Vagina (tissue), 2 donors: ENCODE results near the gene PLSCR3. TPM values are rescaled to one million over a fixed set of nuclear protein-coding genes. Genes with fewer than 3 reads are reported as not detected.

ENCODE experiments used
- DNase-seq, 2 donors: peaks; one replicate each; pipeline ENCODE4 v3.0.0-alpha.2; 2017; ENCODE audit errors: extremely low spot score in 2 of 2
- H3K27ac ChIP-seq: fragments of 200-600 bp; sonication (generic); one replicate; pipeline ENCODE4 v1.5.1; 2019
- H3K27me3 ChIP-seq: fragments of 200-600 bp; sonication (generic); one replicate; pipeline ENCODE4 v1.5.1; 2019
- H3K36me3 ChIP-seq, 2 donors: fragments of 200-600 bp; sonication (generic); one replicate each; pipeline ENCODE4 v1.5.1; 2017 to 2019
- H3K4me1 ChIP-seq: fragments of 200-600 bp; sonication (generic); one replicate; pipeline ENCODE4 v1.5.1; 2019
- H3K4me3 ChIP-seq, 2 donors: fragments of 200-600 bp; sonication (generic); 1 replicate in 1 of 2; 2 replicates in 1 of 2; pipeline ENCODE4 v1.5.1; 2016 to 2019
- H3K9me3 ChIP-seq: fragments of 200-600 bp; sonication (generic); one replicate; pipeline ENCODE4 v1.5.1; 2019
- CTCF ChIP-seq, 3 experiments: fragments of 450-650 bp in 2 of 3; fragments of 200-600 bp in 1 of 3; sonication (generic) in 1 of 3; IDR thresholded peaks; one replicate each; pipeline ENCODE4 v1.5.1; 2017 to 2019; ENCODE audit warnings: antibody characterized with exemption in 3 of 3, mild to moderate bottlenecking in 2 of 3, moderate library complexity in 2 of 3
- POLR2A ChIP-seq, 2 donors: fragments of 450-650 bp; IDR thresholded peaks; one replicate each; pipeline ENCODE4 v1.6.1; 2017; ENCODE audit warnings: antibody characterized with exemption in 2 of 2, mild to moderate bottlenecking in 2 of 2, moderate library complexity in 2 of 2
- POLR2AphosphoS5 ChIP-seq, 2 donors: sonication (generic); formaldehyde crosslinking; IDR thresholded peaks; one replicate each; pipeline ENCODE4 v1.9.0; 2017; ENCODE audit warnings: antibody characterized with exemption in 2 of 2, mild to moderate bottlenecking in 2 of 2, low read depth in 1 of 2; ENCODE audit not compliant: insufficient read depth in 1 of 2
- intact Hi-C: fragments of 100-400 bp; cut with DNase I; formaldehyde crosslinking; loops from one replicate; pipeline ENCODE4 v1.15.1; 2023
- total RNA-seq: library from RNA; depleted of rRNA; stranded (reverse); fragments of >200 nt; gene quantifications from one replicate; pipeline ENCODE4 v1.2.3, GENCODE V29; 2016

Gene PLSCR3
- total RNA-seq, result 37.1 TPM

GRCh38 chr17:7394452-7395191 is at the start of gene PLSCR3:
TSS of gene PLSCR3 (minus strand) at chr17:7394525. CDS start at chr17:7394110, 415 bp downstream.
- Histone ChIP-seq H3K4me1 (peaks cover 23% of the 10 kb centered on the region), H3K4me3 (peak within 1 kb of the TSS; percentile 60 to 94), H3K27ac (peak within 1 kb of the TSS; percentile 86), H3K27me3 (no peaks in the 10 kb centered on the region), H3K9me3 (no peaks in the 10 kb centered on the region), H3K36me3 (peaks cover 0 to 7% of the 10 kb centered on the region in 2 donors)
- TF ChIP-seq CTCF (IDR thresholded peaks at IDR 0.05) (peak in 2 of 3 experiments; percentile 32 to 35), POLR2AphosphoS5 (IDR thresholded peaks at IDR 0.05; ENCODE audit: insufficient read depth in 1 of 2, low read depth in 1 of 2) (peak in 1 of 2 donors; percentile 83), POLR2A (IDR thresholded peaks at IDR 0.05) (peak in 1 of 2 donors; percentile 92)
- intact Hi-C loops, result loop anchor here (5.0 kb wide), 1 partner anchor 93 kb away; no protein-coding TSS in a partner anchor
- DNase-seq, result no peak

GRCh38 chr17:7443499-7444485 is 49.5 kb upstream of the PLSCR3 start:
- Histone ChIP-seq H3K9me3 (no peaks in the 10 kb centered on the region), H3K4me1 (peaks cover 47% of the 10 kb centered on the region), H3K36me3 (no peaks in the 10 kb centered on the region), H3K27me3 (no peaks in the 10 kb centered on the region), H3K4me3 (no peak overlapping the region), H3K27ac (peak overlapping the region; percentile 58)
- TF ChIP-seq POLR2AphosphoS5 (IDR thresholded peaks at IDR 0.05; ENCODE audit: insufficient read depth in 1 of 2, low read depth in 1 of 2) (peak in 1 of 2 donors; percentile 28), CTCF (IDR thresholded peaks at IDR 0.05) (no peak)
- intact Hi-C loops, result no loop called here
- no peak for DNase-seq

- Histone ChIP-seq H3K4me3 (no peak overlapping the region), H3K36me3 (no peaks in the 10 kb centered on the region), H3K9me3 (no peaks in the 10 kb centered on the region), H3K27me3 (no peaks in the 10 kb centered on the region), H3K27ac (no peak overlapping the region), H3K4me1 (peaks cover 63% of the 10 kb centered on the region)
- DNase-seq, result no peak
- TF ChIP-seq POLR2AphosphoS5 (IDR thresholded peaks at IDR 0.05; ENCODE audit: insufficient read depth in 1 of 2, low read depth in 1 of 2), result no peak
- TF ChIP-seq CTCF (IDR thresholded peaks at IDR 0.05), result no peak
- no peak for TF ChIP-seq POLR2A (IDR thresholded peaks at IDR 0.05)
- intact Hi-C loops, result no loop called here
Observed at GRCh38 chr17:7442142-7442541, 47.8 kb upstream of the PLSCR3 start.

- no peaks in the 10 kb centered on the region for H3K36me3 ChIP-seq
- H3K9me3 ChIP-seq, result no peaks in the 10 kb centered on the region
- H3K4me1 ChIP-seq, result peaks cover 70% of the 10 kb centered on the region
- TF ChIP-seq POLR2AphosphoS5 (IDR thresholded peaks at IDR 0.05; ENCODE audit: insufficient read depth in 1 of 2, low read depth in 1 of 2) (no peak), CTCF (IDR thresholded peaks at IDR 0.05) (no peak), POLR2A (IDR thresholded peaks at IDR 0.05) (no peak)
- no peak for DNase-seq
- no peaks in the 10 kb centered on the region for H3K27me3 ChIP-seq
- intact Hi-C loops, result no loop called here
- no peak overlapping the region for H3K27ac ChIP-seq
- H3K4me3 ChIP-seq, result no peak overlapping the region
Observed at GRCh38 chr17:7441266-7441665, 46.9 kb upstream of the PLSCR3 start.
